ENCODE measurements around the gene LRRC3. TPM values are rescaled to one million over a fixed set of nuclear protein-coding genes. Genes with fewer than 3 reads are reported as not detected.
A peak's percentile ranks its signal among the peaks of the same experiment; 100 is the strongest.
"Not testable (repeated sequence)": the region's sequence is repeated elsewhere in the genome, so short reads cannot be mapped to it uniquely, and the experiment has no call there.

The LRRC3 gene, protein sequence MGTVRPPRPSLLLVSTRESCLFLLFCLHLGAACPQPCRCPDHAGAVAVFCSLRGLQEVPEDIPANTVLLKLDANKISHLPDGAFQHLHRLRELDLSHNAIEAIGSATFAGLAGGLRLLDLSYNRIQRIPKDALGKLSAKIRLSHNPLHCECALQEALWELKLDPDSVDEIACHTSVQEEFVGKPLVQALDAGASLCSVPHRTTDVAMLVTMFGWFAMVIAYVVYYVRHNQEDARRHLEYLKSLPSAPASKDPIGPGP
- polyA plus RNA-seq (ENCODE audit: insufficient read length in 4 of 4), result 1 to 10 TPM; 4.4 to 6.0 (median 5.0) TPM

DNA sequence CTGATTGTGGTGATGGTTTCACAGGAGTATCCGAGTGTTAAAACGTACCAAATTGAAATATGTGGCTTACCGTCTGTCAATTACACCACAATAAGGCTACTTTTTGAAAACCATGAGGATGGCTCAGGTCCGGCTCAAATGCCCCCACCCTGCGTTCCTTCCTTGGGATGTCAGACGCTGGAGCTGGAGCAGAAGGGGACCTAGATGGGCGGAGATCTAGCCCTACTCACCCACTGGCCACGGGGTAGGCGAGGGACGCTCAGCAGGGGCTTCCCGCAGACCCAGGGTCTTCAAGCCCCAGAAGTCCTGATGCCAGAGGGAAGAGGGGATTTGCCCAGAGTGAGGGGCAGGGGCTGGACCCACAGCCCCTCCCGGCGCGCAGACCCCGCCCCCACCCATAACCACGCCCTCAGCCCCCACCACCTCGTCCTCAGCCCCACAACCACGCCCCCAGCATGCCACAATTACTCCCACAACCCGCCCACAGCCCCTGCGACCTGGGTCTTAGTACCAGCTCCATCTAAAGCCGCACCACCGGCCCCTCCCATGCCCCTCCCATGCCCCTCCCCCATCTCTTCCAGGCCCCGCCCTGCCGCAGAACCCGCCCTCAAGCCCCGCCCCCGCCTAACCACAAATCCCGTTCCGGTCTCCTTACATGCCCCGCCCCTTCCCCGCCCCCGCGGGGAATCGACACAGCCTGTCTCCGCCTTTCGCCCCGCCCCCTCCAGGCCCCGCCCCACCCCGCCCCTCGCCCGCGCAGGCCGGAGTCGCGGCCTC lies at the start of gene LRRC3:
Gene LRRC3, plus strand, starts transcription at position 764 of the 777 bp plus-strand sequence. CDS start 1,135 bp downstream, outside the sequence.
- peak in 2 of 4 donors; percentile 54 to 71 for DNase-seq (ENCODE audit: low read depth in 4 of 4, low spot score in 2 of 4)

- DNase-seq (ENCODE audit: low read depth in 4 of 4, low spot score in 2 of 4), result no peak
Measured at GRCh38 chr21:44405948-44406872, 49.1 kb upstream of the LRRC3 start.

GRCh38 chr21:44406953-44407352 lies 48.4 kb upstream of the LRRC3 start:
- DNase-seq (ENCODE audit: low read depth in 4 of 4, low spot score in 2 of 4), result no peak

GRCh38 chr21:44407493-44407892 lies 47.8 kb upstream of the LRRC3 start:
- DNase-seq (ENCODE audit: low read depth in 4 of 4, low spot score in 2 of 4), result no peak

GRCh38 chr21:44408226-44408625 lies 47.1 kb upstream of the LRRC3 start:
- no peak for DNase-seq (ENCODE audit: low read depth in 4 of 4, low spot score in 2 of 4)

DNA sequence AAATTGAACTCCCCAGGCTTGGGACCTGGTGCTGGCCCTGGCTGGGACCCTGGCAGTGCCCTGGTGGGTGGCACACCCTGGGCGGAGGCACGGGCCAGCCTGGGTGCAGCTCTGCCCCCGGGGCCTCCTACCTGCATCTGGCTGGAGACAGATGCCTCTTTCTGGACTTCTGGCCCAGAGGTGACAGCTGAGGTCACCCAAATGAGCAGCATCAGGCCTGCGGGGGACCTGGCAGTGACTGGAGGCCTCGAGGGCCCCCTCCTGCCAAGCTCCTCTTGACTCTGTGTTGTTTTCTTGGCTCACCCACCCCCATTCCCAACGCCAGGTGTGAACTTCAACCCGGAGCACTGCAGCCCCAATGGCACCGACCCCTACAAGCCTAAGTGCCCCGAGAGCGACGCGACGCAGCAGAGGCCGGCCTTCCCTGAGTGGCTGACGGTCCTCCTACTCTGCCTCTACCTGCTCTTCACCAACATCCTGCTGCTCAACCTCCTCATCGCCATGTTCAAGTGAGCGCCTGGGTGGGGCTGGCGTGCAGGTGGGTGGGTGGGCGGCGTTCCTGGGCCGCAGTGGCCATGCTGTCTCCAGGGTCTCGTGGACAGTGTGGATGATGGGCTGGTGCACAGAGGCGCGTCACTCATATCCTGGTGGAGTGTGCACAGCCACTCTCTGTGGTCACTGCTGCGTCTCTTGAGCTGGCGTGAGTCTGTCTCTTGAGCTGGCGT lies 41.6 kb upstream of the LRRC3 start:
- no peak for DNase-seq (ENCODE audit: low read depth in 4 of 4, low spot score in 2 of 4)

GRCh38 chr21:44414291-44415072 lies 40.8 kb upstream of the LRRC3 start:
- DNase-seq (ENCODE audit: low read depth in 4 of 4, low spot score in 2 of 4), result no peak

DNA sequence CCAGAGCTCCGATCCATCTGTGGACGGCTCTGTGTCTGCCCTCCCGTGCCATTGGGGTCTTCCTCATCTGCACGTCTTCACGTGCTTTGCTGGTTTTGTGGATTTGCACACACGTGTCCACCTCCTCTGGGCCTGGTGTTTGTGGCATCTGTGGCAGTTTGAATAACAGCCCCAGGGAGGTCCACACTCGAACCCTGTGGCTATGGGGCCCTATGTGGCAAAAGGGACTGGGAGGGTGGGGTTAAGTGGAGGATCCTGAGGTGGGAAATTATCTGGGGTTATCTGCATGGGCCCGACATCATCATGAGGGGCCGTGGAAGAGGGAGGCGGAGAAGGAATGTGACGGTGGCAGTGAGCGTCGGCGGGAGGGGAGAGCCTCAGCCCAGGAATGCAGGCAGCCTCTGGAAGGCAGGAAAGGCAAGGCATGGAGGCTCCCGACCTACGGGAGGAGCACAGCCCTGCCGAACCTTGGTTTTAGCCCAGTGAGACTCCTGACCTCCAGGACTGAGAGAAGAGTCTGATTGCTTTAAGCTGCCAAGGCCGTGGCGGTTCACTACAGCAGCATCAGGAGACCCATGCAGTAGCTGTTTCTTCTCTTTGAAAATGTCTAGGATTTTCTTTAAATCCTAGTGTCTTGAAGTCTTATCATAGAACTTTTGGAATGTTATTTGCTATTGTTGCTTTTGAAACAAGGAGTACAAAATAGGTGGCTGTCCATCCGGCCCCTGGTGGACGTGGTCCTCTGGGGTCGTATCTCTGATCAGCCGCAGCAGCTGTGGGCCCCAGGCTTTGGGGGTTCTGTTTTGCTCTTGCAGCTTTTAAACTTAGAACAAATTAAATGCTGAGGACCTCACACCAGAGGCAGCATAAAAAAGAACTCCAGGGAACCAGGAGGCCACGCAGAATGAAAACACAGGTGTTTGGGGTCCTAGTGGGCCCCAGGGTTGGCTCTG lies 40.0 kb upstream of the LRRC3 start:
- no peak for DNase-seq (ENCODE audit: low read depth in 4 of 4, low spot score in 2 of 4)

DNA sequence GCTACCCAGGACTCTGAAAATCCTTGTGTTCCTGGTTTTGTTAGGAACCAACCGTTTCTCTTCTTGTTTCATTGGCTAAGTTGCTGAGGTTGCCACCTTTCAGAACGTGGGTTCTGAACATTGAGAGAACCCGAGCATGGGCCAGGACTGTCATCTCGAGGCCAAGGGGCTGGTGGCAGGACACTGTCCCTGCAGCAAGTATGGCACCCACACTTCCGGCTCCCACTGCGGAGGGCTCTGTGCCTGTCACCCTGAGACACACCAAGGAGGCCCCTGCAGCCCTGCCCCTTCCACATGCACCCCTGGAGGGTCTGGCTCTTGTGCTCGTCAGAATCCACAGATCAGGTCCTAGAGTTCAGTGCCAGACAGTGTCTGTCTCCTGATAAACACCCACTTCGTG lies 39.1 kb upstream of the LRRC3 start:
- DNase-seq (ENCODE audit: low read depth in 4 of 4, low spot score in 2 of 4), result no peak

- not testable (repeated sequence) for DNase-seq (ENCODE audit: low read depth in 4 of 4, low spot score in 2 of 4)
Measured at GRCh38 chr21:44417621-44418107, 37.6 kb upstream of the LRRC3 start.

DNA sequence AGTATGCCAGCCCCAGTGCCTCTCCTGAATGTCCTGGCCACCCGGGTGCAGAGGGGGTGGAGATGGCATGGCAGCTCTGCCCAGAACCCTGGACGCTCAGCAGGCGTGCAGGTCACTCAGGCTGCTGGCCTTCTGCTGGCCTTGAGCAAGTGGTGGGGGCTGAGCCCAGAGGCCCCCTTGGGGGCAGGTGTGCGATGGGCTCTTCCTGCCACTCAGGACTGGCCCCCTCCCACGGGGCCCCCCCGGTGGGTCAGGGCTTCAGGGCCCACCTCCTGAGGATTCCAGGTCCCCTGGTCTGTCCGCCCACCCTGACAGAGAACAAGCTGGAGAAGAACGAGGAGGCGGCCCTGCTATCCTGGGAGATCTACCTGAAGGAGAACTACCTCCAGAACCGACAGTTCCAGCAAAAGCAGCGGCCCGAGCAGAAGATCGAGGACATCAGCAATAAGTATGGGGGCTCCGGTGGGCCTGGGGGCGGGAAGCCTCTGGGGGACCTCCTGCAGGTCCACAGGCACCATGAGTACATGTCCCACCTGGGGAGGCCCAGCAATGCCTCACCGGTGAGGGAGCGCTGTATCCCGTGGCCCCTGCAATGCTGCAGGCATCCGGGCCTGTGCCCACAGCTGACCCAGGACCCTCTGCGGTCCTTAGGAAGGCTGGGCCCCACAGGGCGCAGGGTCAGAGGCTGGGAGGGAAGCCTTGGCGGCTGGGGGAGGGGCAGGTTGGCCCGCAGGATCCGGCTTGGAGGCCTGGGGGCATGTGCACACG lies 37.0 kb upstream of the LRRC3 start:
- DNase-seq (ENCODE audit: low read depth in 4 of 4, low spot score in 2 of 4), result no peak

DNA sequence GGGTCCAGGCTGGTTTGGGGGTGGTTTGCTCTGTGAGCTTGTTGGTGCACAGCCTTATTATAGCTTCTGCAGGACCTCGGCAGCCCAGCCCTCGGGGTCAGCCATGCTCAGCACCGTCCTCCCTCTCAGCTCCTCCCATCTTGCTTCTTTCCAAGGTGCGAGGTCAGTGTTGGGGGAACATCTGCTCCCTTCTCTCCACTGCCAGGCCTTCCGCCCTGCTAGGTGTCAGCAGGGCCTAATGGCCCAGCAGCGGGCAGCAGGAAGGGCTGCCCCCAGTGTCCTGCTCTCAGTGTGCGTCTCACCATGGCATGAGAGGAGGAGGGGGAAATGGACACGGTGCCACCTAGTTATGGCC lies 36.5 kb upstream of the LRRC3 start:
- no peak for DNase-seq (ENCODE audit: low read depth in 4 of 4, low spot score in 2 of 4)

DNA sequence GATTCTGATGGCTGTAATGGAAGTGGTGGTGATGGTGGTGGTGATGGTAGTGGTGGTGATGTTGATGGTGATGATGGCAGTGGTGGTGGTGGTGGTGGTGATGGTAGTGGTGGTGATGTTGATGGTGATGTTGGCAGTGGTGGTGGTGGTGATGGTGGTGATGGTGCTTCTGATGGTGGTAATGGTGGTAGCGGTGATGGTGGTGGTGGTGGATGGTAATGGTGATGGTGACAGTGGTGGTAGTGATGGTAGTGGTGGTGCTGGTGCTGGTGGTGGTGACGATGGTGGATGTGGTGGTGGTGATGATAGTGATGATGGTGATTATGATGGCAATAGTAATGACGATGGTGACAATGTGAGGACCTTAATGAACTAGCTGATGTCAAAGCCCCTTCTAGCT lies 35.6 kb upstream of the LRRC3 start:
- DNase-seq (ENCODE audit: low read depth in 4 of 4, low spot score in 2 of 4), result no peak

- no peak for DNase-seq (ENCODE audit: low read depth in 4 of 4, low spot score in 2 of 4)
Measured at GRCh38 chr21:44420416-44421205, 34.7 kb upstream of the LRRC3 start.

DNA sequence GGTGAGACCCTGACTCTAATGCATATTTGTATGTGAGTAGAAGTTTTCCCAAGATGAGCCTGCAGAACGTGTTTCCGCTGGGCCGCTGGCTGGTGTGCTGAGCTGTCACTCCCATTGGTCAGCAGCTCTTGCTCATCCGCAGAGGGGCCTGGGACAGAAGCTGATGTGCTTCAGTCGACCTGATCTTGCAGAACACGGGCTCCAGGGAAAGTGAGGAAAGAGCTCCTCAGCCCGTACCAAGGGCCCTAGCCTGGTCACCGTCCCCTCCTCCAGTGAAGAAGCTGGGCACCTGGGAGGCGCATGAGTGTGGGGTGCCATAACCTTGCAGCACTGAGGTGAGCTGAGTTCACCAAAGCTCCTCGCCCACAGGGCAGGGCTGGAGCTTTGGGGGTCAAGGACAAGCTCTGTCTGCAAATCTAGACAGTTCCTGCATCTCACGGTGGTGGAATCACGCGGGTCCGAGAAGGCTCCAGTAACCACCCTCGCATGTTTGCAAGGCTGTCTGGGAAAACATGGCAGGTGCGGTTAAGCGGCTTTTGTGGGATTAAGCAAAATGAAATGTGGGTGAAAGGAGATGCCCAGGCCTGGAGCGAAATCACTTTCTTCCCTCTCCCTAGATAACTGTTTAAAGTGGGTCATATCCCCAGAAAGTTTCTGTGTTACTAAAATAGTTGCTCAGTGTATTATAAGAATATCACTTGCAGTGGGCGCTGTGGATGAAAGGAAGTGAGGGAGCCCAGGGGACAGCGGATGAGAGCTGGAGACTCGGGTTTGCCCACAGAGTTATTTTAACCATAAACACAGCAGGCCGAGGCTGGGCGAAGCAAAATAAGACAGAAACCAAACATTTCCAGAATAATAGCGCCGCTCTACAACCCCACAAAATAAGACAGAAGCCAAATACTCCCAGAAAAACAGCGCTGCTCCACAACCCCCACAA lies 33.1 kb upstream of the LRRC3 start:
- no peak for DNase-seq (ENCODE audit: low read depth in 4 of 4, low spot score in 2 of 4)

Measured in left renal cortex interstitium (tissue), 4 donors.